Mesenchymal stem cell (in vitro differentiated cells and primary cell): ENCODE data around the gene TRIM60.
A peak's percentile ranks its signal among the peaks of the same experiment; 100 is the strongest.

Experiments
- DNase-seq: peaks from one replicate; pipeline ENCODE4 v3.0.0-alpha.2; 2013
- H2AFZ ChIP-seq: one replicate; pipeline ENCODE4 v1.6.1; 2013; ENCODE audit warnings: low read depth, mild to moderate bottlenecking, control low read depth, inconsistent platforms, low read length, moderate library complexity
- H2AK5ac ChIP-seq: 2 replicates; pipeline ENCODE4 v1.6.1; 2013; ENCODE audit warnings: low read length, moderate library complexity, mild to moderate bottlenecking, inconsistent platforms; ENCODE audit not compliant: severe bottlenecking
- H2BK120ac ChIP-seq: one replicate; pipeline ENCODE4 v1.6.1; 2013; ENCODE audit warnings: low read depth, mild to moderate bottlenecking, inconsistent platforms, low read length, moderate library complexity
- H2BK12ac ChIP-seq, 2 experiments: one replicate each; pipeline ENCODE4 v1.6.1; 2013; ENCODE audit warnings: inconsistent platforms in 2 of 2, low read length in 2 of 2, mild to moderate bottlenecking in 2 of 2, moderate library complexity in 2 of 2, control low read depth in 1 of 2
- H2BK15ac ChIP-seq: one replicate; pipeline ENCODE4 v1.6.1; 2013; ENCODE audit warnings: mild to moderate bottlenecking, low read depth, inconsistent platforms; ENCODE audit not compliant: poor library complexity, severe bottlenecking
- H2BK5ac ChIP-seq: 2 replicates; pipeline ENCODE4 v1.6.1; 2013; ENCODE audit warnings: low read depth, mild to moderate bottlenecking, low read length, control low read depth, inconsistent platforms; ENCODE audit not compliant: poor library complexity, severe bottlenecking
- H3K14ac ChIP-seq, 2 experiments: one replicate each; pipeline ENCODE4 v1.6.1; 2013; ENCODE audit warnings: inconsistent platforms in 2 of 2, low read length in 2 of 2, control low read depth in 1 of 2, mild to moderate bottlenecking in 1 of 2, moderate library complexity in 1 of 2
- H3K18ac ChIP-seq, 2 experiments: one replicate each; pipeline ENCODE4 v1.6.1; 2013; ENCODE audit warnings: inconsistent platforms in 2 of 2, low read length in 2 of 2, control low read depth in 1 of 2, low read depth in 1 of 2, mild to moderate bottlenecking in 1 of 2
- H3K23ac ChIP-seq, 2 experiments: one replicate each; pipeline ENCODE4 v1.6.1; 2013; ENCODE audit warnings: inconsistent platforms in 2 of 2, low read length in 2 of 2, mild to moderate bottlenecking in 2 of 2, moderate library complexity in 2 of 2, control low read depth in 1 of 2
- H3K27ac ChIP-seq: 2 replicates; pipeline ENCODE4 v1.5.1; 2013; ENCODE audit warnings: mild to moderate bottlenecking, moderate library complexity, low read length, control low read depth, inconsistent platforms; ENCODE audit not compliant: poor library complexity, severe bottlenecking
- H3K27me3 ChIP-seq, 2 experiments: 2 replicates each; pipeline versions ENCODE4 v1.6.1 to v1.7.0; 2013; ENCODE audit warnings: low read length in 2 of 2, mild to moderate bottlenecking in 2 of 2, moderate library complexity in 2 of 2, control low read depth in 1 of 2, inconsistent platforms in 1 of 2; ENCODE audit not compliant: control insufficient read depth in 1 of 2, insufficient read depth in 1 of 2
- H3K36me3 ChIP-seq, 2 experiments: 2 replicates each; pipeline versions ENCODE4 v1.6.1 to v1.7.0; 2013; ENCODE audit warnings: low read length in 2 of 2, control low read depth in 1 of 2, inconsistent platforms in 1 of 2, low read depth in 1 of 2, mild to moderate bottlenecking in 1 of 2; ENCODE audit not compliant: insufficient read depth in 2 of 2, control insufficient read depth in 1 of 2
- H3K4ac ChIP-seq, 2 experiments: one replicate each; pipeline ENCODE4 v1.6.1; 2013; ENCODE audit warnings: inconsistent platforms in 2 of 2, low read length in 2 of 2, mild to moderate bottlenecking in 2 of 2, moderate library complexity in 2 of 2, control low read depth in 1 of 2, low read depth in 1 of 2
- H3K4me1 ChIP-seq: 2 replicates; pipeline ENCODE4 v1.6.1; 2013; ENCODE audit warnings: low read depth, low read length, control low read depth; ENCODE audit not compliant: control insufficient read depth, insufficient read depth
- H3K4me2 ChIP-seq: 2 replicates; pipeline ENCODE4 v1.6.1; 2013; ENCODE audit warnings: low read length, mild to moderate bottlenecking, inconsistent platforms; ENCODE audit not compliant: poor library complexity, severe bottlenecking
- H3K4me3 ChIP-seq, 2 experiments: 2 replicates each; pipeline versions ENCODE4 v1.5.1 to v1.7.0; 2013; ENCODE audit warnings: low read length in 2 of 2, mild to moderate bottlenecking in 2 of 2, control low read depth in 1 of 2, low read depth in 1 of 2; ENCODE audit not compliant: insufficient read depth in 1 of 2
- H3K79me1 ChIP-seq: replicated peaks from 2 replicates; pipeline ENCODE4 v1.6.1; 2013; ENCODE audit warnings: mild to moderate bottlenecking, control low read depth, low read length, inconsistent platforms; ENCODE audit not compliant: poor library complexity, severe bottlenecking
- H3K9ac ChIP-seq: 2 replicates; pipeline ENCODE4 v1.7.0; 2013; ENCODE audit warnings: mild to moderate bottlenecking, low read length, moderate library complexity
- H3K9me3 ChIP-seq: 2 replicates; pipeline ENCODE4 v1.7.0; 2013; ENCODE audit warnings: mild to moderate bottlenecking, low read length; ENCODE audit not compliant: control insufficient read depth
- H4K8ac ChIP-seq: one replicate; pipeline ENCODE4 v1.6.1; 2013; ENCODE audit warnings: inconsistent platforms, mild to moderate bottlenecking, low read length, moderate library complexity
- H4K91ac ChIP-seq: one replicate; pipeline ENCODE4 v1.6.1; 2013; ENCODE audit warnings: mild to moderate bottlenecking, low read length, inconsistent platforms
- WGBS: methylation state at CpG from one replicate; pipeline ENCODE4 v1.1.7; 2013; ENCODE audit warnings: mixed read lengths; 5-methylcytosine and 5-hydroxymethylcytosine counted together

TRIM60 gene

DNA sequence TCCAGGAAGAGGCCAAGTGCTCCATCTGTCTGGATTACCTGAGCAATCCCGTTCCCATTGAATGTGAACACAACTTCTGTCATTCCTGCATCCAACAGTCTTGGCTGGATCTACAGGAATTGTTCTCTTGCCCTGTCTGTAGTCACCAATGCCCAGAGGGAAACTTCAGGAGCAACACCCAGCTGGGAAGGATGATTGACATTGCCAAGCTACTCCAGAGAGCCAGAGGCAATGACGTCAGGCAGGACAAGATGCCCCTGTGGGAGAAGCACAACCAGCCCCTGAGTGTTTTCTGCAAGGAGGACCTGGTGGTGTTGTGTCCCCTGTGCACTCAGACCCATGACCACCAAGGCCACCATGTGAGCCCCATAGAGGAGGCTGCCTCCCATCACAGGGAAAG, 21.3 kb upstream of the TRIM60 start:
- WGBS: 80% methylated on average over 2 of the region's 2 CpGs
- no peak overlapping the region for H3K4ac ChIP-seq

DNA sequence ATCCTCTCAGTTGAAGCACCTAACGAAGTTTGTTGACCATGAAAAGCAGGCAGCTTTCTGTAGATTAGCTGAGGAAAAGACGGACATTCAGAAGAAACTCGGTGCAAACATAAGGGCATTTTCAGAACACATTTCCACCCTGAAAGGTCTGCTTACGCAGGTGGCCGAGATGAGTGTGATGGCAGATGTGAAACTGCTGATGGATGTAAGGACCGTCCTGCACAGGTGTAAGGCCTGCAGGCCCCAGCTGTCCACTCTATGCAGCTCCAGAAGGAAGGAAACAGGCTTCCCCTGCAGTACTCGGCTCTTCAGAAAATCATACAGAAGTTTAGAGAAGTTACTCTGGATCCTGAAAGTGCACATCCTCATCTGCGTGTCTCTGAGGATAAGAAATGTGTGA, 20.8 kb upstream of the TRIM60 start:
- no peak for DNase-seq
- no peak overlapping the region for H3K4ac ChIP-seq
- no peak overlapping the region for H4K91ac ChIP-seq
- no peak overlapping the region for H2AFZ ChIP-seq
- H3K9me3 ChIP-seq: no peaks in the 10 kb centered on the region
- no peak overlapping the region for H2BK5ac ChIP-seq
- H3K18ac ChIP-seq: no peak overlapping the region
- no peak overlapping the region for H2AK5ac ChIP-seq
- no peaks in the 10 kb centered on the region for H3K79me1 ChIP-seq
- H2BK15ac ChIP-seq: no peak overlapping the region
- H3K27ac ChIP-seq: no peak overlapping the region
- H3K4me2 ChIP-seq: no peak overlapping the region
- no peak overlapping the region for H3K4me3 ChIP-seq
- H2BK12ac ChIP-seq: no peak overlapping the region
- no peaks in the 10 kb centered on the region for H3K36me3 ChIP-seq
- H3K4me1 ChIP-seq: no peaks in the 10 kb centered on the region
- no peak overlapping the region for H4K8ac ChIP-seq
- no peak overlapping the region for H3K23ac ChIP-seq
- H3K9ac ChIP-seq: no peak overlapping the region
- WGBS: 75% methylated on average over 8 of the region's 8 CpGs
- H3K27me3 ChIP-seq: no peaks in the 10 kb centered on the region
- no peak overlapping the region for H2BK120ac ChIP-seq
- no peak overlapping the region for H3K14ac ChIP-seq

More for the DNA sequence above, 21.3 kb upstream of the TRIM60 start:
- Histone ChIP-seq H3K4me3 (no peak overlapping the region), H2BK12ac (no peak overlapping the region), H3K4me1 (no peaks in the 10 kb centered on the region), H2AK5ac (no peak overlapping the region), H2BK120ac (no peak overlapping the region), H4K91ac (no peak overlapping the region), H3K27me3 (no peaks in the 10 kb centered on the region), H3K79me1 (no peaks in the 10 kb centered on the region), H4K8ac (no peak overlapping the region), H2BK15ac (no peak overlapping the region), H2AFZ (no peak overlapping the region), H3K4me2 (no peak overlapping the region), H3K36me3 (no peaks in the 10 kb centered on the region), H3K14ac (no peak overlapping the region), H3K9ac (no peak overlapping the region), H3K18ac (no peak overlapping the region), H2BK5ac (no peak overlapping the region), H3K27ac (no peak overlapping the region), H3K23ac (no peak overlapping the region), H3K9me3 (no peaks in the 10 kb centered on the region)
- DNase-seq: no peak

DNA sequence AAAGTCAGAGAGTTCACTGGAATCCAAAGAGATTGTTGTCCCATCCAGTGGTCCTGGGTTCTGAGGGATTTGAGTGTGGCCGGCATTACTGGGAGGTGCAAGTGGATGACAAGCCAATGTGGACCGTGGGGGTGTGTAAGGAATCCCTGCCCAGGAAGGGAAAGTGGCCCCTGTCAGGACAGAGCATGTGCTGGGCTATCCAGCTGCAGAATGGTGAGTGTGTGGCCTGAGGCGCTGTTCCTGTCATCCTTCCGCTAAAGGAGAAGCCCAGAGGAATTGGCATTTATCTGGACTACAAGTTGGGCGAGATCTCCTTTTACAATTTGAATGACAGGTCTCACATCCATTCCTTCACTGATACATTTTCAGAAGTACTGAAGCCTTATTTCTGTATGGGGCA, 20.4 kb upstream of the TRIM60 start:
- Histone ChIP-seq H3K4me3 (no peak overlapping the region), H2AK5ac (no peak overlapping the region), H3K27me3 (no peaks in the 10 kb centered on the region), H4K91ac (no peak overlapping the region), H3K14ac (peak overlapping the region in 1 of 2 experiments; percentile 47), H4K8ac (no peak overlapping the region), H3K9me3 (no peaks in the 10 kb centered on the region), H3K36me3 (no peaks in the 10 kb centered on the region), H2BK120ac (no peak overlapping the region), H3K79me1 (no peaks in the 10 kb centered on the region), H2BK12ac (no peak overlapping the region), H3K4ac (no peak overlapping the region), H3K9ac (no peak overlapping the region), H3K4me2 (no peak overlapping the region), H2BK5ac (no peak overlapping the region), H3K27ac (no peak overlapping the region), H2BK15ac (no peak overlapping the region), H3K18ac (no peak overlapping the region), H2AFZ (no peak overlapping the region), H3K4me1 (no peaks in the 10 kb centered on the region), H3K23ac (no peak overlapping the region)
- 81% methylated on average over 4 of the region's 5 CpGs for WGBS
- no peak for DNase-seq

DNA sequence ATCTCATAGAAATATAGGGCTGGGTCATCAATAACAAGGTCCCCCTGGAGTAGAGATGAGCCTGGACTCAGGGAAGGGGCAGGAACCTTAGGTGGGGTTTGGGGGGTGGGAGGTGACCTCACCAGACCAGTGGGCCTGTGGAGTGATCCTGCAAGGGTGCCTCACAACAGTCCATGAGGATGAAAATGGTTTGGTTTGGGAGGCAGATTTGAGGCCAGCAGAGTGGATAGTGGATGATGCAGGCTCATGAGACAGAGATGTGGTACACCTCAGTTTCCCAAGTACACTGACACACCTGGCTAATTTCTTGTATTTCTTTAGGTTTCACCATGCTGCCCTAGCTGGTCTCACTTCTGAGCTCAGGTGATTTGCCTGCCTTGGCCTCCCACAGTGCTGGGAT, 18.1 kb upstream of the TRIM60 start:
- Histone ChIP-seq H2AK5ac (no peak overlapping the region), H4K91ac (no peak overlapping the region), H3K9ac (no peak overlapping the region), H4K8ac (no peak overlapping the region), H3K36me3 (no peaks in the 10 kb centered on the region), H3K9me3 (no peaks in the 10 kb centered on the region), H3K27me3 (no peaks in the 10 kb centered on the region), H3K4me3 (no peak overlapping the region), H2BK120ac (no peak overlapping the region), H2BK5ac (no peak overlapping the region), H3K23ac (no peak overlapping the region), H2BK15ac (no peak overlapping the region), H3K18ac (no peak overlapping the region), H3K79me1 (no peaks in the 10 kb centered on the region), H3K4ac (no peak overlapping the region), H3K14ac (no peak overlapping the region), H3K27ac (no peak overlapping the region), H2BK12ac (no peak overlapping the region), H3K4me2 (no peak overlapping the region), H2AFZ (no peak overlapping the region), H3K4me1 (no peaks in the 10 kb centered on the region)
- DNase-seq: no peak
